Hepatocyte (in vitro differentiated cells): ENCODE measurements around the gene CCL19. TPM values are rescaled to one million over a fixed set of nuclear protein-coding genes. Genes with fewer than 3 reads are reported as not detected.
"Not testable (repeated sequence)": the region's sequence is repeated elsewhere in the genome, so short reads cannot be mapped to it uniquely, and the experiment has no call there.

Experiments
- DNase-seq: peaks from one replicate; pipeline ENCODE4 v3.0.0-alpha.2; 2016; ENCODE audit warnings: low spot score
- H2AFZ ChIP-seq: fragments of 200-600 bp; sonication (generic); 2 replicates; pipeline ENCODE4 v1.6.0; 2016; ENCODE audit warnings: antibody characterized with exemption, mild to moderate bottlenecking
- H3K27ac ChIP-seq: fragments of 200-600 bp; sonication (generic); 2 replicates; pipeline ENCODE4 v1.5.1; 2016; ENCODE audit warnings: mild to moderate bottlenecking
- H3K27me3 ChIP-seq: fragments of 200-600 bp; sonication (generic); 2 replicates; pipeline ENCODE4 v1.6.1; 2016
- H3K36me3 ChIP-seq: fragments of 200-600 bp; sonication (generic); replicated peaks from 2 replicates; pipeline ENCODE4 v1.5.1; 2016; ENCODE audit warnings: low read depth; ENCODE audit not compliant: insufficient read depth
- H3K4me1 ChIP-seq: fragments of 200-600 bp; sonication (generic); 2 replicates; pipeline ENCODE4 v1.5.1; 2016; ENCODE audit warnings: mild to moderate bottlenecking, moderate library complexity; ENCODE audit not compliant: insufficient read depth
- H3K4me2 ChIP-seq: fragments of 200-600 bp; sonication (generic); 2 replicates; pipeline ENCODE4 v1.6.0; 2016
- H3K4me3 ChIP-seq: fragments of 200-600 bp; sonication (generic); 2 replicates; pipeline ENCODE4 v1.5.1; 2016; ENCODE audit warnings: mild to moderate bottlenecking
- H3K79me2 ChIP-seq: fragments of 200-600 bp; sonication (generic); 2 replicates; pipeline ENCODE4 v1.6.0; 2017; ENCODE audit warnings: mild to moderate bottlenecking
- H3K9me2 ChIP-seq: fragments of 200-600 bp; sonication (generic); replicated peaks from 2 replicates; pipeline ENCODE4 v1.6.0; 2017; ENCODE audit warnings: mild to moderate bottlenecking; ENCODE audit not compliant: insufficient read depth
- H3K9me3 ChIP-seq: fragments of 200-600 bp; sonication (generic); 2 replicates; pipeline ENCODE4 v1.5.1; 2016; ENCODE audit warnings: low read depth, mild to moderate bottlenecking
- H4K20me1 ChIP-seq: fragments of 200-600 bp; sonication (generic); 2 replicates; pipeline ENCODE4 v1.6.0; 2016; ENCODE audit warnings: mild to moderate bottlenecking; ENCODE audit not compliant: insufficient read depth, poor library complexity, severe bottlenecking
- CTCF ChIP-seq: fragments of 200-600 bp; sonication (generic); IDR thresholded peaks from 2 replicates; pipeline ENCODE4 v1.5.1; 2016; ENCODE audit warnings: antibody characterized with exemption, mild to moderate bottlenecking; ENCODE audit not compliant: poor library complexity
- EZH2 ChIP-seq: fragments of 200-600 bp; sonication (generic); IDR thresholded peaks from 2 replicates; pipeline ENCODE4 v1.6.1; 2016; ENCODE audit warnings: antibody characterized with exemption, mild to moderate bottlenecking, borderline replicate concordance
- EZH2phosphoT487 ChIP-seq: fragments of 200-600 bp; sonication (generic); IDR thresholded peaks from one replicate; pipeline ENCODE4 v1.6.1; 2018; ENCODE audit warnings: antibody characterized with exemption, mild to moderate bottlenecking, low read depth, moderate library complexity; ENCODE audit not compliant: unreplicated experiment, severe bottlenecking
- WGBS: methylation state at CpG from one replicate; pipeline ENCODE4 v1.1.6; 2016; ENCODE audit warnings: low lambda C conversion rate; ENCODE audit errors: missing lambda C conversion rate; 5-methylcytosine and 5-hydroxymethylcytosine counted together
- polyA plus RNA-seq: library from polyadenylated mRNA; unstranded; fragments of >200 nt; fragmentation: Nextera tagmentation; extraction: Ambion mirVana; gene quantifications from 2 replicates; pipeline ENCODE4 v1.2.1, GENCODE V29; 2016
- total RNA-seq: library from RNA; depleted of rRNA; stranded (reverse); fragments of >200 nt; gene quantifications from 2 replicates; pipeline ENCODE4 v1.2.3, GENCODE V29; 2014

Gene CCL19
- not detected in 2 replicates for total RNA-seq
- not detected in 2 replicates for polyA plus RNA-seq

GRCh38 chr9:34690983-34691935 is at the start of gene CCL19:
Gene CCL19 (minus strand): TSS chr9:34691276. CDS start chr9:34691139, 137 bp downstream.
- Histone ChIP-seq H3K79me2 (no peaks in the 10 kb centered on the region), H2AFZ (no peak within 1 kb of the TSS), H3K4me2 (no peak within 1 kb of the TSS), H3K9me3 (no peaks in the 10 kb centered on the region), H3K36me3 (no peaks in the 10 kb centered on the region), H4K20me1 (no peaks in the 10 kb centered on the region), H3K4me1 (no peaks in the 10 kb centered on the region), H3K27ac (no peak within 1 kb of the TSS), H3K4me3 (no peak within 1 kb of the TSS), H3K27me3 (no peaks in the 10 kb centered on the region), H3K9me2 (no peaks in the 10 kb centered on the region)
- no peak for DNase-seq
- TF ChIP-seq EZH2 (no peak), CTCF (no peak), EZH2phosphoT487 (no peak)
- 74% methylated on average over 5 of the region's 6 CpGs for WGBS

GRCh38 chr9:34740176-34740575 is 49.1 kb upstream of the CCL19 start:
- WGBS = over 99% methylated on average over 20 of the region's 27 CpGs
- H4K20me1 ChIP-seq, H3K27me3 ChIP-seq, H3K79me2 ChIP-seq, H3K4me3 ChIP-seq, H3K9me3 ChIP-seq, H3K27ac ChIP-seq, H2AFZ ChIP-seq, H3K9me2 ChIP-seq, H3K4me1 ChIP-seq, H3K36me3 ChIP-seq, DNase-seq, H3K4me2 ChIP-seq: not testable (repeated sequence)

GRCh38 chr9:34737677-34738260 is 46.7 kb upstream of the CCL19 start:
- Histone ChIP-seq H3K79me2 (no peaks in the 10 kb centered on the region), H3K9me3 (no peaks in the 10 kb centered on the region), H3K4me2 (no peak overlapping the region), H3K9me2 (no peaks in the 10 kb centered on the region), H3K27me3 (no peaks in the 10 kb centered on the region), H3K36me3 (no peaks in the 10 kb centered on the region), H3K27ac (no peak overlapping the region), H3K4me1 (no peaks in the 10 kb centered on the region), H2AFZ (no peak overlapping the region), H4K20me1 (no peaks in the 10 kb centered on the region), H3K4me3 (no peak overlapping the region)
- no peak for TF ChIP-seq EZH2
- no peak for TF ChIP-seq EZH2phosphoT487
- TF ChIP-seq CTCF = no peak
- no peak for DNase-seq
- 57% methylated on average over 6 of the region's 6 CpGs for WGBS

- Histone ChIP-seq H3K27me3 (no peaks in the 10 kb centered on the region), H3K4me1 (no peaks in the 10 kb centered on the region), H2AFZ (no peak overlapping the region), H3K36me3 (no peaks in the 10 kb centered on the region), H3K79me2 (no peaks in the 10 kb centered on the region), H3K9me2 (no peaks in the 10 kb centered on the region), H4K20me1 (no peaks in the 10 kb centered on the region), H3K4me3 (no peak overlapping the region), H3K4me2 (no peak overlapping the region), H3K27ac (no peak overlapping the region), H3K9me3 (no peaks in the 10 kb centered on the region)
- TF ChIP-seq EZH2 = no peak
- TF ChIP-seq EZH2phosphoT487 = no peak
- TF ChIP-seq CTCF = no peak
- DNase-seq = no peak
Measured at GRCh38 chr9:34734720-34735119, 43.6 kb upstream of the CCL19 start.
